Measurements from ENCODE around the gene COMP. TPM values are rescaled to one million over a fixed set of nuclear protein-coding genes. Genes with fewer than 3 reads are reported as not detected.

The COMP gene
- polyA plus RNA-seq = not detected in 2 replicates

DNA sequence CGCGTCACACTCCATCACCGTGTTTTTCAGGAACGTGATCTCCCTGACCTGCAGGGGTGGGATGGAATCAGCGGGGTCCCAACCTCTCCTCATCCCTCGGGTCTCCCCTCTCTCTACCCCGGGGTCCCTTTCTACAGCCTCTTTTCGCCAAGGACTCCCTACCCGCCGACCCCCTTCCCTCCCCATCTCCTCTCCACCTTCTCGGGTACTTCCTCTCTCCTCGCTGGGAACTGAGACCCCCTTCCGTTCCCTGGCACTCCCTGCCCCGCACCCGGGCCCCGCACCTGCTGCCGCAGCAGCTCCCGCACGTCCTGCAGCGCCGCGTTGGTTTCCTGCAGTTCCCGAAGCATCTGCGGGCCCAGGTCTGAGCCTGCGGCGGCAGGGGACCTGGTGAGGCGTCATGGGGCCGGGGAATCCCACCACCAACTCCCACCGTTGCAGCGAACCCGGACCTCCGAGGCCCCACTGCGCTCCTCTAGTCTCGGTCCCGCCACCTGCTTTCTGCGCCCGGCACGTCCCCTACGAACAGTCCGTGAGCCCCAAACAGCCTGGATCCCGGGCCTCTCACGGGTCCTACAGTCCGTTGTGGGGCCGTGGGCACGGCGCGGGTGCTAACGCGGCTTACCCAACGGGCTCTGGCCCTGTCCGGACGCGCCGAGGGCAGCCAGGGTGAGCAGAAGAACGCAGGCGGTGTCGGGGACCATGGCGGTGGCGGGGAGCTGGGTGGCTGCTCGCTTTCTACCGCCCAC lies at the start of gene COMP:
COMP (minus strand) TSS at position 740 of the 749 bp plus-strand sequence; CDS start at position 704, 36 bp downstream.

GRCh38 chr19:18831524-18832305 lies 40.6 kb upstream of the COMP start, which contains the start of gene UPF1:
UPF1 (plus strand) TSS chr19:18831959; CDS start chr19:18832210, 251 bp downstream.

Other genes starting within 250 kb of the COMP start
- gene FKBP8, start 247.7 kb downstream of the COMP start, polyA plus RNA-seq = 2.6 and 5.3 TPM in 2 replicates
- gene KXD1, start 233.4 kb downstream of the COMP start, polyA plus RNA-seq = 12.6 and 16.0 TPM in 2 replicates
- 743 and 784 TPM in 2 replicates for gene UBA52, start 219.4 kb downstream of the COMP start, polyA plus RNA-seq
- 8.0 and 27.2 TPM in 2 replicates for gene REX1BD, start 202.5 kb downstream of the COMP start, polyA plus RNA-seq
- gene CRLF1, start 184.5 kb downstream of the COMP start, polyA plus RNA-seq = 2.3 TPM in 1 of 2 replicates, not detected in the other
- 56.5 and 77.2 TPM in 2 replicates for gene TMEM59L, start 178.4 kb downstream of the COMP start, polyA plus RNA-seq
- gene KLHL26, start 154.3 kb downstream of the COMP start, polyA plus RNA-seq = 1.6 and 2.2 TPM in 2 replicates
- 0.47 and 1.2 TPM in 2 replicates for gene CRTC1, start 107.6 kb downstream of the COMP start, polyA plus RNA-seq
- 3.3 and 4.1 TPM in 2 replicates for gene UPF1, start 40.7 kb upstream of the COMP start, polyA plus RNA-seq
- 11.0 and 19.4 TPM in 2 replicates for gene CERS1, start 104.9 kb upstream of the COMP start, polyA plus RNA-seq
- gene COPE, start 128.1 kb upstream of the COMP start, polyA plus RNA-seq = 20.6 and 21.7 TPM in 2 replicates
- 3.4 and 5.6 TPM in 2 replicates for gene DDX49, start 128.4 kb upstream of the COMP start, polyA plus RNA-seq
- gene HOMER3, start 149.9 kb upstream of the COMP start, polyA plus RNA-seq = 6.3 and 23.4 TPM in 2 replicates
- 74.2 and 85.9 TPM in 2 replicates for gene SUGP2, start 242.2 kb upstream of the COMP start, polyA plus RNA-seq
- 2.4 and 3.1 TPM in 2 replicates for gene ARMC6, start 242.3 kb upstream of the COMP start, polyA plus RNA-seq